H1 (cell line): ENCODE measurements around the gene SERPINB1. TPM values are rescaled to one million over a fixed set of nuclear protein-coding genes. Genes with fewer than 3 reads are reported as not detected.

Experiments used
- CHD7 ChIP-seq: fragments of 300-600 bp; sonication (generic); IDR thresholded peaks from 2 replicates; pipeline ENCODE4 v1.7.1; 2012; ENCODE audit warnings: low read length, moderate library complexity, mild to moderate bottlenecking, inconsistent platforms; ENCODE audit not compliant: insufficient replicate concordance
- SIN3A ChIP-seq, 2 experiments: IDR thresholded peaks in 1 of 2; conservative IDR thresholded peaks in 1 of 2; 2 replicates each; pipeline ENCODE4 v1.6.1; 2011 to 2012; ENCODE audit warnings: low read length in 2 of 2, improper control_type of control experiment in 1 of 2, low read depth in 1 of 2, mild to moderate bottlenecking in 1 of 2
- TAF1 ChIP-seq: IDR thresholded peaks from 2 replicates; pipeline ENCODE4 v1.6.1; 2011; ENCODE audit warnings: mild to moderate bottlenecking, low read depth, low read length
- polyA plus RNA-seq, 7 experiments: library from polyadenylated mRNA; depleted of rRNA in 3 of 7; stranded (reverse) in 5 of 7; unstranded in 2 of 7; fragments of >200 nt in 5 of 7; fragments of 200-250 nt in 2 of 7; gene quantifications; 1 replicate in 5 of 7; 2 replicates in 1 of 7; 4 replicates in 1 of 7; pipeline versions ENCODE4 v1.2.1 to v1.2.3, GENCODE V29; 2011 to 2013; ENCODE audit warnings: missing spikeins in 2 of 7, mixed read lengths in 2 of 7
- total RNA-seq: library from RNA; stranded (reverse); fragmentation: NEBNext Ultra II Directional; extraction: Animal tissue kit (Norgen Biotek cat#: 25700); gene quantifications from 2 replicates; pipeline ENCODE4 v1.2.1, GENCODE V29; 2021

SERPINB1 gene
- total and polyA plus RNA-seq, 2 of the 8 experiments (the other 6 are each of a cell fraction or from before 2014, with no cell fraction given), result 8.1 to 17.3 TPM

GRCh38 chr6:2841264-2842138 lies at the start of gene SERPINB1 (continued):
- TF ChIP-seq CHD7 (no peak), TAF1 (peak; percentile 46; the same call in 1 of the 2 replicates), SIN3A (conservative IDR thresholded peaks at IDR 0.05 in 1 of 2, IDR thresholded peaks at IDR 0.05 in 1 of 2; ENCODE audit: low read depth in 1 of 2, low read length in 2 of 2) (0 out of 4 replicates have a peak, but pooled peaks of 1 of the 2 experiments have one; percentile 37)
